NCI-H146 treated with DMSO at 0.1 percent for 48 hours (cell line): ENCODE measurements around the gene CREB3L2.
"Not testable (repeated sequence)": the region's sequence is repeated elsewhere in the genome, so short reads cannot be mapped to it uniquely, and the experiment has no call there.

Source experiments
- DNase-seq: peaks from one replicate; lab custom pipeline; 2025; ENCODE audit not compliant: unreplicated experiment; lab: John Stamatoyannopoulos, UW

Gene CREB3L2

GRCh38 chr7:138014201-138014600, 12.3 kb upstream of the CREB3L2 start:
- not testable (repeated sequence) for DNase-seq

- DNase-seq = no peak
Observed at GRCh38 chr7:138009350-138009653, 7.4 kb upstream of the CREB3L2 start.

GRCh38 chr7:138008588-138009349, 6.9 kb upstream of the CREB3L2 start:
- DNase-seq = peak; percentile 52

- no peak for DNase-seq
Observed at GRCh38 chr7:138008019-138008587, 6.2 kb upstream of the CREB3L2 start.

- no peak for DNase-seq
Observed at GRCh38 chr7:138006106-138006505, 4.2 kb upstream of the CREB3L2 start.

- DNase-seq = no peak
Observed at GRCh38 chr7:138004936-138005335, 3.0 kb upstream of the CREB3L2 start.

GRCh38 chr7:138004046-138004445, 2.2 kb upstream of the CREB3L2 start:
- no peak for DNase-seq

- DNase-seq = no peak
Observed at GRCh38 chr7:138002828-138003189, 923 bp upstream of the CREB3L2 start.

- DNase-seq = peak; percentile 99
Observed at GRCh38 chr7:138002096-138002827, 376 bp upstream of the CREB3L2 start.

- DNase-seq = no peak
Observed at GRCh38 chr7:138000081-138000701, 1.7 kb downstream of the CREB3L2 start.

- no peak for DNase-seq
Observed at GRCh38 chr7:137999496-138000080, 2.3 kb downstream of the CREB3L2 start.

- no peak for DNase-seq
Observed at GRCh38 chr7:137998250-137998649, 3.6 kb downstream of the CREB3L2 start.

GRCh38 chr7:137996871-137997270, 5.0 kb downstream of the CREB3L2 start:
- DNase-seq = no peak

- DNase-seq = no peak
Observed at GRCh38 chr7:137996386-137996851, 5.5 kb downstream of the CREB3L2 start.

GRCh38 chr7:137994216-137994615, 7.7 kb downstream of the CREB3L2 start:
- peak; percentile 68 for DNase-seq

GRCh38 chr7:137993395-137993743, 8.5 kb downstream of the CREB3L2 start:
- no peak for DNase-seq

- DNase-seq = no peak
Observed at GRCh38 chr7:137992550-137993394, 9.1 kb downstream of the CREB3L2 start.

GRCh38 chr7:137992104-137992549, 9.8 kb downstream of the CREB3L2 start:
- DNase-seq = peak; percentile 16

- DNase-seq = no peak
Observed at GRCh38 chr7:137990251-137990941, 11.5 kb downstream of the CREB3L2 start.

GRCh38 chr7:137989590-137989989, 12.3 kb downstream of the CREB3L2 start:
- DNase-seq = no peak
